GM12891 (cell line): ENCODE measurements around the gene REC8.

Experiments
- PAX5 ChIP-seq: IDR thresholded peaks from 2 replicates; pipeline ENCODE4 v1.6.1; 2011; ENCODE audit warnings: low read length, moderate library complexity, mild to moderate bottlenecking; ENCODE audit not compliant: insufficient read depth, severe bottlenecking
- POLR2A ChIP-seq: IDR thresholded peaks from 2 replicates; pipeline ENCODE4 v1.6.1; 2011; ENCODE audit warnings: low read depth, low read length, control low read depth
- POLR2AphosphoS5 ChIP-seq: IDR thresholded peaks from 2 replicates; pipeline ENCODE4 v1.6.1; 2011; ENCODE audit warnings: low read depth, low read length, control low read depth
- SPI1 ChIP-seq: IDR thresholded peaks from 2 replicates; pipeline ENCODE4 v1.6.1; 2011; ENCODE audit warnings: low read depth, low read length, control low read depth
- TAF1 ChIP-seq: IDR thresholded peaks from 2 replicates; pipeline ENCODE4 v1.6.1; 2011; ENCODE audit warnings: low read depth, low read length, control low read depth

DNA sequence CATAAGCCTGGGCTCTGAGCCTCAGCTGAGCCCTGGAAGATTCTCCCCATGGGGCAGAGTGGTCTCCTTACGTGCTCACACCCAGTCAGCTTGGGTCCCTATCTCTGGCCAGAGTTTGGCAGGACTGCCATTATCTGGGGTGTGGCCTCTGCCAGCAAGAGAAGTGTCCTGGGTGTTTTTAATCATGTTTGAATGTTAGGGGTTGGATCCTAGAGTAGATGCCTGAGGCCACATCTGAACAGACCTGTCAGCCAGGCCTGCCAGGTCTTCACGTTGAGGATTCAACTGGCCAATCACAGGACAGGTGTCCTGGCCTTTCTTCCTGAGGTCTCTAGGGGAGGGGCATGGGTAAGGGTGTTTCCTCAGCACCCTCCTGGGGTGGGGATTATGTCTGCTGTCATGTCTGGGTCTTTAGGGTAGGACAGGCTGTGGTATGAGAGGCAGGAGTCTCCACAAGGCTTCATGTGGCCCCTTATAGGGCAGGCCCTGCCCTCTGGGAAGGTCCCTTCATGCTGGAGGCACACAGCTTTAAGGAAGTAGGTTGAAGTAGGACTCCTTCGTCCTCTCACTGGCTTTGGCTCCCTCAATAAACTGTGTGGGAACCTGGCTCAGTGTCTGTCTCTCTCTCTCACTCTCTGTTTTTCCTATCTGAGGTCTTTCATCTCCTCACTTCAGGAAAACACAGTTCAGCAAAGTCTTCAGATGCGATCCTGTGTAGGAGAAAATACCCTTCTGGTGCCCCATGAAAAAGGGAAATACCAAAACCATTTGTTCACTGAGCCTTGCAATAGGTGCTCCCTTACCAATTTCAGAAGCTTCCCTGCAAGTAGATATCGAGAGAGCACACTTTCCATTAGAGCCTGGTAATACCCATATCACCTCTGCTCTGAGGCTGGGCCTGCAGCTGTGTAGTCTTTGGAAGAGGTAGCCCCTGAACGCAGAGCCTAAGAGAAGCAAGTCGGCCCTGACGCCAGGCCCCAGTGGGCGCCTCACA lies 48.2 kb upstream of the REC8 start:
- no peak; the same call in 1 of the 2 replicates for TF ChIP-seq POLR2AphosphoS5
- TF ChIP-seq POLR2A = no peak; the same call in 1 of the 2 replicates
- TF ChIP-seq PAX5 = no peak
- TF ChIP-seq TAF1 = no peak
- no peak for TF ChIP-seq SPI1
